ENCODE data around the gene ADCY4. TPM values are rescaled to one million over a fixed set of nuclear protein-coding genes. Genes with fewer than 3 reads are reported as not detected.

ADCY4 gene
- total and polyA plus RNA-seq, 2 of the 8 experiments (the other 6 are each of a cell fraction or from before 2014, with no cell fraction given): 0.27 to 0.35 TPM

- no peak overlapping the region for H3K56ac ChIP-seq (replicated peaks; ENCODE audit: insufficient read length, low read depth, low read length)
- H4K5ac ChIP-seq (ENCODE audit: insufficient read length, low read depth, low read length): no peak overlapping the region
- peaks cover 0 to 5% (median 2%) of the 10 kb centered on the region in 4 experiments; a peak in 4 of 7 replicates for H3K27me3 ChIP-seq (replicated peaks in 1 of 4; ENCODE audit: control insufficient read depth in 3 of 4, extremely low read depth in 1 of 4, insufficient read depth in 3 of 4, low read length in 3 of 4)
- H4K91ac ChIP-seq (replicated peaks; ENCODE audit: insufficient read length, low read length): no peak overlapping the region
- H3K79me1 ChIP-seq (ENCODE audit: low read depth, low read length): no peaks in the 10 kb centered on the region
- 80% methylated on average over 1 of the region's 4 CpGs; no CpG with 5 or more reads in 1 of the 2 experiments for WGBS, 2 experiments (ENCODE audit: extremely low coverage in 1 of 2, insufficient coverage in 1 of 2, insufficient read length in 1 of 2, insufficient replicate concordance in 2 of 2, low coverage in 1 of 2, low lambda C conversion rate in 2 of 2, missing lambda C conversion rate in 1 of 2)
- H3K14ac ChIP-seq (ENCODE audit: insufficient read length): no peak overlapping the region
- H2BK15ac ChIP-seq (ENCODE audit: low read length): no peak overlapping the region
- DNase-seq (ENCODE audit: low read depth in 1 of 2, low spot score in 2 of 2): no peak
- no peak overlapping the region for H3K27ac ChIP-seq (ENCODE audit: low read depth, low read length)
- no peaks in the 10 kb centered on the region for H3K4me1 ChIP-seq (replicated peaks in 1 of 4; ENCODE audit: control insufficient read depth in 3 of 4, insufficient read depth in 4 of 4, low read length in 3 of 4)
- no peak overlapping the region for H4K8ac ChIP-seq (ENCODE audit: extremely low read depth, insufficient read depth, low read length)
- TF ChIP-seq KDM4A (IDR thresholded peaks at IDR 0.05; ENCODE audit: low read depth, low read length, severe bottlenecking) (no peak), SAP30 (IDR thresholded peaks at IDR 0.05; ENCODE audit: insufficient read depth, insufficient replicate concordance, low read length) (no peak), SP4 (IDR thresholded peaks at IDR 0.05; ENCODE audit: low read length) (no peak), CREB1 (IDR thresholded peaks at IDR 0.05) (no peak), TAF7 (optimal IDR thresholded peaks at IDR 0.05; ENCODE audit: borderline replicate concordance, low read depth, low read length) (no peak)
- H2BK5ac ChIP-seq (ENCODE audit: low read depth, low read length): no peak overlapping the region
- H3K23ac ChIP-seq (ENCODE audit: insufficient read length): no peak overlapping the region
- no peak overlapping the region for H3K4me2 ChIP-seq (ENCODE audit: insufficient read depth in 1 of 2, low read depth in 2 of 2, low read length in 2 of 2)
- no peak overlapping the region for H2BK20ac ChIP-seq (ENCODE audit: low read length)
- no peaks in the 10 kb centered on the region for H3K9me3 ChIP-seq (ENCODE audit: insufficient read depth in 2 of 2, low read depth in 1 of 2, low read length in 1 of 2)
- 0 out of 2 replicates have a peak, but pooled peaks cover 2% of the 10 kb centered on the region for H3K23me2 ChIP-seq (ENCODE audit: low read depth, low read length)
- H4K20me1 ChIP-seq (replicated peaks in 1 of 2; ENCODE audit: control insufficient read depth in 1 of 2, insufficient read depth in 2 of 2, low read length in 2 of 2): peaks cover 0 to 2% of the 10 kb centered on the region in 2 experiments
- no peak for FAIRE-seq
- H3K36me3 ChIP-seq (ENCODE audit: control insufficient read depth in 2 of 4, insufficient read depth in 4 of 4, low read length in 3 of 4): no peaks in the 10 kb centered on the region
- H3K79me2 ChIP-seq (ENCODE audit: control insufficient read depth in 1 of 2, insufficient read depth in 2 of 2, low read length in 2 of 2): no peaks in the 10 kb centered on the region
- ChIA-PET CTCF (ENCODE audit: partially characterized antibody) (interaction anchor here (0.6 to 4.4 kb wide), 5 partner anchors 10 to 86 kb away, joined by 3 to 23 read pairs (median 4); no protein-coding TSS in a partner anchor), POLR2A (ENCODE audit: partially characterized antibody) (interaction anchor here (1.7 kb wide), 1 partner anchor 24 kb away, joined by 3 read pairs; no protein-coding TSS in a partner anchor)
- H2AFZ ChIP-seq (ENCODE audit: low read length): no peak overlapping the region
- H2AK5ac ChIP-seq (ENCODE audit: low read depth, low read length): no peak overlapping the region
- H3K4me3 ChIP-seq (ENCODE audit: extremely low read depth in 1 of 4, insufficient read depth in 2 of 4, low read depth in 3 of 4, low read length in 4 of 4): no peak overlapping the region
- no peak overlapping the region for H2BK120ac ChIP-seq (replicated peaks; ENCODE audit: low read depth, low read length)
- no peak overlapping the region for H3K18ac ChIP-seq (ENCODE audit: extremely low read depth, low read length)
- no peak overlapping the region for H3K9ac ChIP-seq (replicated peaks in 1 of 4; ENCODE audit: extremely low read depth in 1 of 4, low read depth in 3 of 4, low read length in 3 of 4)
- no peak overlapping the region for H2BK12ac ChIP-seq (ENCODE audit: low read depth, low read length)
- H3K4ac ChIP-seq (replicated peaks; ENCODE audit: insufficient read length, low read depth, low read length): no peak overlapping the region
Observed at GRCh38 chr14:24356208-24356607, 21.3 kb upstream of the ADCY4 start.
